ENCODE results near the gene FGF18.

- TF ChIP-seq POLR2AphosphoS5 (IDR thresholded peaks at IDR 0.05) (peak in 1 of 4 donors; percentile 14), CTCF (IDR thresholded peaks at IDR 0.05) (peak; percentile 76 to 94 (median 92)), POLR2A (IDR thresholded peaks at IDR 0.05) (no peak), EP300 (IDR thresholded peaks at IDR 0.05) (no peak)
Observed at GRCh38 chr5:171418316-171418981, 998 bp upstream of the FGF18 start.

Measured in sigmoid colon (tissue), 4 donors.